PFSK-1 (cell line): ENCODE results near the gene TMPRSS11B.

Experiments used
- FOXP2 ChIP-seq: optimal IDR thresholded peaks from 2 replicates; pipeline ENCODE3; 2011; ENCODE audit warnings: borderline replicate concordance, control low read depth, inconsistent platforms; ENCODE audit not compliant: insufficient read depth; ENCODE audit errors: extremely low read length, extremely low read depth
- POLR2AphosphoS5 ChIP-seq: IDR thresholded peaks from 2 replicates; pipeline ENCODE4 v1.6.1; 2012; ENCODE audit warnings: low read depth, mild to moderate bottlenecking, control low read depth, low read length, moderate library complexity
- REST ChIP-seq, 2 experiments: IDR thresholded peaks; 2 replicates each; pipeline versions ENCODE4 v1.6.1 to v1.8.0; 2011 to 2012; ENCODE audit warnings: low read depth in 2 of 2, low read length in 2 of 2, control low read depth in 1 of 2, inconsistent platforms in 1 of 2, mild to moderate bottlenecking in 1 of 2, moderate library complexity in 1 of 2; ENCODE audit not compliant: insufficient read depth in 1 of 2
- SIN3A ChIP-seq: IDR thresholded peaks from 2 replicates; pipeline ENCODE4 v1.6.1; 2012; ENCODE audit warnings: mild to moderate bottlenecking, low read length, moderate library complexity, borderline replicate concordance; ENCODE audit not compliant: insufficient read depth
- TAF1 ChIP-seq: IDR thresholded peaks from 2 replicates; pipeline ENCODE4 v1.6.1; 2012; ENCODE audit warnings: low read length, control low read depth, borderline replicate concordance; ENCODE audit not compliant: insufficient read depth

TMPRSS11B gene

GRCh38 chr4:68209003-68209402 lies 36.5 kb downstream of the TMPRSS11B start:
- TF ChIP-seq TAF1 (no peak), REST (IDR thresholded peaks at IDR 0.05; ENCODE audit: insufficient read depth in 1 of 2, low read depth in 2 of 2, low read length in 2 of 2) (no peak), FOXP2 (no peak), POLR2AphosphoS5 (no peak), SIN3A (no peak)

- TF ChIP-seq SIN3A (no peak), POLR2AphosphoS5 (no peak), REST (IDR thresholded peaks at IDR 0.05; ENCODE audit: insufficient read depth in 1 of 2, low read depth in 2 of 2, low read length in 2 of 2) (no peak), FOXP2 (no peak), TAF1 (no peak)
Observed at GRCh38 chr4:68193194-68193593, 52.3 kb downstream of the TMPRSS11B start.

- no peak for TF ChIP-seq POLR2AphosphoS5
- TF ChIP-seq FOXP2 = no peak
- TF ChIP-seq SIN3A = no peak
- no peak for TF ChIP-seq TAF1
- TF ChIP-seq REST (IDR thresholded peaks at IDR 0.05; ENCODE audit: insufficient read depth in 1 of 2, low read depth in 2 of 2, low read length in 2 of 2) = no peak
Observed at GRCh38 chr4:68187145-68187544, 58.3 kb downstream of the TMPRSS11B start.

- no peak for TF ChIP-seq TAF1
- no peak for TF ChIP-seq FOXP2
- no peak for TF ChIP-seq SIN3A
- no peak for TF ChIP-seq POLR2AphosphoS5
- TF ChIP-seq REST (IDR thresholded peaks at IDR 0.05; ENCODE audit: insufficient read depth in 1 of 2, low read depth in 2 of 2, low read length in 2 of 2) = no peak
Observed at GRCh38 chr4:68184923-68185322, 60.6 kb downstream of the TMPRSS11B start.

- no peak for TF ChIP-seq POLR2AphosphoS5
- no peak for TF ChIP-seq REST (IDR thresholded peaks at IDR 0.05; ENCODE audit: insufficient read depth in 1 of 2, low read depth in 2 of 2, low read length in 2 of 2)
- no peak for TF ChIP-seq TAF1
- TF ChIP-seq FOXP2 = no peak
- no peak for TF ChIP-seq SIN3A
Observed at GRCh38 chr4:68183417-68183816, 62.1 kb downstream of the TMPRSS11B start.
